ENCODE results near the gene DNAJA3.

Gene DNAJA3

GRCh38 chr16:4420505-4421105 is 5.1 kb upstream of the DNAJA3 start:
- Histone ChIP-seq H3K9me3 (ENCODE audit: control insufficient read depth, low read length) (no peaks in the 10 kb centered on the region), H3K27ac (ENCODE audit: low read depth, low read length, severe bottlenecking) (no peak overlapping the region), H3K4me3 (ENCODE audit: extremely low read depth, insufficient read depth, low read length, poor library complexity, severe bottlenecking) (no peak overlapping the region), H3K4me1 (ENCODE audit: control insufficient read depth, insufficient read depth, low read length, poor library complexity, severe bottlenecking) (peaks cover 3% of the 10 kb centered on the region), H3K36me3 (ENCODE audit: control insufficient read depth, insufficient read depth, low read length) (no peaks in the 10 kb centered on the region)
- 93 to 94% methylated on average over 4 of the region's 8 CpGs for WGBS, 2 experiments (ENCODE audit: insufficient coverage in 2 of 2)

GRCh38 chr16:4426021-4426684 is 485 bp downstream of the DNAJA3 start:
- 1 to 4% methylated on average over 18 to 22 of the region's 31 CpGs for WGBS, 2 experiments (ENCODE audit: insufficient coverage in 2 of 2)
- peak overlapping the region; percentile 97 for H3K4me3 ChIP-seq (ENCODE audit: extremely low read depth, insufficient read depth, low read length, poor library complexity, severe bottlenecking)
- peak overlapping the region; percentile 89 for H3K27ac ChIP-seq (ENCODE audit: low read depth, low read length, severe bottlenecking)
- H3K36me3 ChIP-seq (ENCODE audit: control insufficient read depth, insufficient read depth, low read length): peaks cover 21% of the 10 kb centered on the region
- peaks cover 14% of the 10 kb centered on the region for H3K4me1 ChIP-seq (ENCODE audit: control insufficient read depth, insufficient read depth, low read length, poor library complexity, severe bottlenecking)
- H3K9me3 ChIP-seq (ENCODE audit: control insufficient read depth, low read length): no peaks in the 10 kb centered on the region

GRCh38 chr16:4426722-4427372 is 1.2 kb downstream of the DNAJA3 start:
- Histone ChIP-seq H3K4me1 (ENCODE audit: control insufficient read depth, insufficient read depth, low read length, poor library complexity, severe bottlenecking) (peaks cover 14% of the 10 kb centered on the region), H3K9me3 (ENCODE audit: control insufficient read depth, low read length) (no peaks in the 10 kb centered on the region), H3K4me3 (ENCODE audit: extremely low read depth, insufficient read depth, low read length, poor library complexity, severe bottlenecking) (peak overlapping the region; percentile 97), H3K36me3 (ENCODE audit: control insufficient read depth, insufficient read depth, low read length) (peaks cover 28% of the 10 kb centered on the region), H3K27ac (ENCODE audit: low read depth, low read length, severe bottlenecking) (no peak overlapping the region)
- WGBS, 2 experiments (ENCODE audit: insufficient coverage in 2 of 2): 89 to 91% methylated on average over 10 of the region's 12 CpGs

- Histone ChIP-seq H3K4me1 (ENCODE audit: control insufficient read depth, insufficient read depth, low read length, poor library complexity, severe bottlenecking) (peaks cover 14% of the 10 kb centered on the region), H3K9me3 (ENCODE audit: control insufficient read depth, low read length) (no peaks in the 10 kb centered on the region), H3K27ac (ENCODE audit: low read depth, low read length, severe bottlenecking) (no peak overlapping the region), H3K36me3 (ENCODE audit: control insufficient read depth, insufficient read depth, low read length) (peaks cover 34% of the 10 kb centered on the region), H3K4me3 (ENCODE audit: extremely low read depth, insufficient read depth, low read length, poor library complexity, severe bottlenecking) (no peak overlapping the region)
- WGBS, 2 experiments (ENCODE audit: insufficient coverage in 2 of 2): 97 to 100% methylated on average over 7 of the region's 7 CpGs
These were observed 2.8 kb downstream of the DNAJA3 start for GRCh38 chr16:4428500-4428899.

- H3K27ac ChIP-seq (ENCODE audit: low read depth, low read length, severe bottlenecking): no peak overlapping the region
- peaks cover 54% of the 10 kb centered on the region for H3K36me3 ChIP-seq (ENCODE audit: control insufficient read depth, insufficient read depth, low read length)
- H3K4me3 ChIP-seq (ENCODE audit: extremely low read depth, insufficient read depth, low read length, poor library complexity, severe bottlenecking): no peak overlapping the region
- peaks cover 11% of the 10 kb centered on the region for H3K4me1 ChIP-seq (ENCODE audit: control insufficient read depth, insufficient read depth, low read length, poor library complexity, severe bottlenecking)
- 91 to 92% methylated on average over 8 to 9 of the region's 9 CpGs for WGBS, 2 experiments (ENCODE audit: insufficient coverage in 2 of 2)
- H3K9me3 ChIP-seq (ENCODE audit: control insufficient read depth, low read length): no peaks in the 10 kb centered on the region
These were observed 5.4 kb downstream of the DNAJA3 start for GRCh38 chr16:4431023-4431422.

GRCh38 chr16:4433228-4433627 is 7.6 kb downstream of the DNAJA3 start:
- H3K4me3 ChIP-seq (ENCODE audit: extremely low read depth, insufficient read depth, low read length, poor library complexity, severe bottlenecking): no peak overlapping the region
- H3K36me3 ChIP-seq (ENCODE audit: control insufficient read depth, insufficient read depth, low read length): peaks cover 66% of the 10 kb centered on the region
- H3K9me3 ChIP-seq (ENCODE audit: control insufficient read depth, low read length): no peaks in the 10 kb centered on the region
- WGBS, 2 experiments (ENCODE audit: insufficient coverage in 2 of 2): 81 to 88% methylated on average over 3 of the region's 4 CpGs
- H3K27ac ChIP-seq (ENCODE audit: low read depth, low read length, severe bottlenecking): no peak overlapping the region
- no peaks in the 10 kb centered on the region for H3K4me1 ChIP-seq (ENCODE audit: control insufficient read depth, insufficient read depth, low read length, poor library complexity, severe bottlenecking)

- Histone ChIP-seq H3K9me3 (ENCODE audit: control insufficient read depth, low read length) (no peaks in the 10 kb centered on the region), H3K4me3 (ENCODE audit: extremely low read depth, insufficient read depth, low read length, poor library complexity, severe bottlenecking) (no peak overlapping the region), H3K4me1 (ENCODE audit: control insufficient read depth, insufficient read depth, low read length, poor library complexity, severe bottlenecking) (no peaks in the 10 kb centered on the region), H3K36me3 (ENCODE audit: control insufficient read depth, insufficient read depth, low read length) (peaks cover 68% of the 10 kb centered on the region), H3K27ac (ENCODE audit: low read depth, low read length, severe bottlenecking) (no peak overlapping the region)
- whole genome bisulfite sequencing, 2 experiments (ENCODE audit: insufficient coverage in 2 of 2): 95 to 97% methylated on average over 8 to 10 of the region's 12 CpGs
These were observed 8.5 kb downstream of the DNAJA3 start for GRCh38 chr16:4433914-4434787.

- Histone ChIP-seq H3K4me3 (ENCODE audit: extremely low read depth, insufficient read depth, low read length, poor library complexity, severe bottlenecking) (no peak overlapping the region), H3K36me3 (ENCODE audit: control insufficient read depth, insufficient read depth, low read length) (peaks cover 74% of the 10 kb centered on the region), H3K4me1 (ENCODE audit: control insufficient read depth, insufficient read depth, low read length, poor library complexity, severe bottlenecking) (no peaks in the 10 kb centered on the region), H3K27ac (ENCODE audit: low read depth, low read length, severe bottlenecking) (no peak overlapping the region), H3K9me3 (ENCODE audit: control insufficient read depth, low read length) (no peaks in the 10 kb centered on the region)
- 77 to 81% methylated on average over 5 to 7 of the region's 8 CpGs for WGBS, 2 experiments (ENCODE audit: insufficient coverage in 2 of 2)
These were observed 9.8 kb downstream of the DNAJA3 start for GRCh38 chr16:4435337-4436067.

- Histone ChIP-seq H3K27ac (ENCODE audit: low read depth, low read length, severe bottlenecking) (no peak overlapping the region), H3K4me1 (ENCODE audit: control insufficient read depth, insufficient read depth, low read length, poor library complexity, severe bottlenecking) (no peaks in the 10 kb centered on the region), H3K9me3 (ENCODE audit: control insufficient read depth, low read length) (no peaks in the 10 kb centered on the region), H3K4me3 (ENCODE audit: extremely low read depth, insufficient read depth, low read length, poor library complexity, severe bottlenecking) (no peak overlapping the region), H3K36me3 (ENCODE audit: control insufficient read depth, insufficient read depth, low read length) (peaks cover 79% of the 10 kb centered on the region)
- WGBS, 2 experiments (ENCODE audit: insufficient coverage in 2 of 2): 88 to 94% methylated on average over 1 to 3 of the region's 3 CpGs
These were observed 11.7 kb downstream of the DNAJA3 start for GRCh38 chr16:4437366-4437765.

GRCh38 chr16:4442371-4442770 is 16.7 kb downstream of the DNAJA3 start:
- Histone ChIP-seq H3K36me3 (ENCODE audit: control insufficient read depth, insufficient read depth, low read length) (peaks cover 95% of the 10 kb centered on the region), H3K4me1 (ENCODE audit: control insufficient read depth, insufficient read depth, low read length, poor library complexity, severe bottlenecking) (no peaks in the 10 kb centered on the region), H3K9me3 (ENCODE audit: control insufficient read depth, low read length) (no peaks in the 10 kb centered on the region), H3K4me3 (ENCODE audit: extremely low read depth, insufficient read depth, low read length, poor library complexity, severe bottlenecking) (no peak overlapping the region), H3K27ac (ENCODE audit: low read depth, low read length, severe bottlenecking) (no peak overlapping the region)
- WGBS, 2 experiments (ENCODE audit: insufficient coverage in 2 of 2): 92 to 96% methylated on average over 6 to 8 of the region's 11 CpGs

Data from mesodermal cell (in vitro differentiated cells).